HG03571 (cell line): Measurements from ENCODE around the gene RNF220.
"Not testable (repeated sequence)": the region's sequence is repeated elsewhere in the genome, so short reads cannot be mapped to it uniquely, and the experiment has no call there.

Experiments used
- ATAC-seq: cut with Tn5 transposase; IDR thresholded peaks from one replicate; pipeline ENCODE4 v1.9.1; 2021; ENCODE audit not compliant: unreplicated experiment

The RNF220 gene

DNA sequence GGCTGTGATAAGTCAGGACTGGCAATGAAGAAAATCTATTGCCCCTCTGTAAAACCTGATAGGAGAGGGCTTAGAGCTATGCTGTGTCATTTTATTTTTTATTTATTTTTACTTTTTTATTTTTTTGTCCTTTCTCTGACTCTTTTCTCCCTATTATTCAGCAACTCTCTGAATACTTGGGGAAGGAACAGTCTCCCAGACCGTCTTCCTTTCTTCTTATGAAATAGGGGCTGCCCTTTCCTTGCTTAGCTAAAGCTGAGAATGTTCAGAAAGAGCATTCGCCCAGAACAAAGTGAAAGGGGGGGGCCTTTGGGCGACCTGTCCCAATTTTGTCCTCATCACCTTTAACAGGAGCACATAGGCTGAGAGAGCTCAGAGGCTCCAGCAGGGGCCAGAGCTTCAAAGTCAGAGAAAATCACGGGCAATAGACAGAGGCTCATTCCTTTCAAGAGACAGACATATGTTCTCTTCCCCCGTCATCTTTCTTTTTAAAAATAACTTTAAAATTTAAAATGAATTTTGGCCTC, 80.9 kb downstream of the RNF220 start:
- no peak for ATAC-seq

DNA sequence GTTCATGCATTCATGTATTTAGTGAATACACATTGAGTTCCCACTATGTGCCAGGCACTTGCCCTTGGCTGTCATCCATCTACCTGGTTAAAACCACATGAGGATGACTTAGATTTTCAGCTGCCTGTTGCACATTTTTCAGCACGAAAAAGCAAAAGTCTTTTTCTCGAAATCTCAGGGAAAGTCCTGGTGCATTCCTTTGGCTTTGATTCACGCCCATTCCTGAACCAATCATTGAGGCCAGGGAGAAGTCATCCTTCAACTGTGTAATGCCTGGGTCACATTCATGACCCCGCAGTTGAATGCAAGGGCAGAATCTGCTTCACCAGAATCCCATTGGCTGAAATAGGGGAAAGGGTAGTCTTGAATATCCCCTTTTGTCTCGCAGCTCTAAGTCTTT, 84.4 kb downstream of the RNF220 start:
- no peak for ATAC-seq

DNA sequence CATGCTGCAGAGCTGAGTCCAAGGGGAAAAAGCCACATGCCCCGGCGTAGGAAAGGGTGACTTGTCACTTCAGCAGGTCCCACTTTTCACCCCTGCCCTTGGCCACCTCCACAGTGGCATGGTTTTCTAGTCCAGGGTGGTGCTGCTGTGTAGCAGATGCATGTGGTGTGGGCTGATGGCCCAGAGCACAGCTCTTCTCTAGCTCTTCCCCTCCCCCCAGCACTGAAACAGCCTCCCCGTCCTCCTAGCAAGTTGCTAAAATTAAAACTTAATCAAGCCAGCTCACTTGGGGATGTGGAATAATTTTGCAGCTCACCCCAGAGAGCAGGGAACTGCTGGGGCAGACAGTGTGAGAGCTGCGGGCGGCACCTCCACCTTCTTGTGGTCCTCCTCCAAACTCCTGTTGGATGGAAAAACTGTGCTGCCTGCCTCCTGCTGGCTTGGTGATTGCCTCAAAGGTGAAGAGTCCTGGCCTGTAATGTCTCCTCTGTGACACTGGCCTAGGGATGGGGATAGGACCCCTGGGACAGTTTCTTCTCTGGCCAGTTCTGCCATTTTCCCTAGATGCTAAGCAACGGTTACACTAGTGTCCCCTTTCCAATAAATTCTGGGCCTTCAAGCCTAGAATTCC, 91.6 kb downstream of the RNF220 start:
- ATAC-seq = no peak

GRCh38 chr1:44497422-44498170, 92.5 kb downstream of the RNF220 start:
- ATAC-seq = no peak

- no peak for ATAC-seq
Observed at GRCh38 chr1:44499306-44499705, 94.3 kb downstream of the RNF220 start.

GRCh38 chr1:44500181-44501046, 95.4 kb downstream of the RNF220 start:
- no peak for ATAC-seq

- ATAC-seq = no peak
Observed at GRCh38 chr1:44501047-44501890, 96.2 kb downstream of the RNF220 start.

GRCh38 chr1:44502823-44503222, 97.8 kb downstream of the RNF220 start:
- not testable (repeated sequence) for ATAC-seq

GRCh38 chr1:44503625-44504024, 98.6 kb downstream of the RNF220 start:
- ATAC-seq = no peak

- no peak for ATAC-seq
Observed at GRCh38 chr1:44505210-44505993, 100.3 kb downstream of the RNF220 start.

- ATAC-seq = no peak
Observed at GRCh38 chr1:44507490-44508396, 102.7 kb downstream of the RNF220 start.

GRCh38 chr1:44508397-44508745, 103.3 kb downstream of the RNF220 start:
- no peak for ATAC-seq

- no peak for ATAC-seq
Observed at GRCh38 chr1:44511363-44511762, 106.3 kb downstream of the RNF220 start.

DNA sequence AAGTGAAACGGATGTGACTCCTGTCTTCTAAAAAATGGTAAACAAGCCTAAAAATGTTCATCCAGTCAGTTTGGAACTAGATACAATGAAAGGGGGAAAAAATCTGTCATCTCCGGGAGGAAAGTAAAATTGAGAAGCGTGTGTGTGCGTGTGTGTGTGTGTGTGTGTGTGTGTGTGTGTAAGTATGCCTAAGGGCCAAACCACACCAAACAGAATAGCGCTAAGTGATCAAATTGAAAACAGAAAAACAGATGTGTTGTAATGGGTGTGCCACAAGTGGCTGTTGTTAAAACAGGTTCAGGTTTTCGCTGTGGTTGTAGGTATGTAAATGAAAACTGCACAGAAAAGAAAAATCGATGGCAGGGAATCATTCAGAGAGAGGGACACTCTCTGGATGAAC, 106.7 kb downstream of the RNF220 start:
- ATAC-seq = no peak

DNA sequence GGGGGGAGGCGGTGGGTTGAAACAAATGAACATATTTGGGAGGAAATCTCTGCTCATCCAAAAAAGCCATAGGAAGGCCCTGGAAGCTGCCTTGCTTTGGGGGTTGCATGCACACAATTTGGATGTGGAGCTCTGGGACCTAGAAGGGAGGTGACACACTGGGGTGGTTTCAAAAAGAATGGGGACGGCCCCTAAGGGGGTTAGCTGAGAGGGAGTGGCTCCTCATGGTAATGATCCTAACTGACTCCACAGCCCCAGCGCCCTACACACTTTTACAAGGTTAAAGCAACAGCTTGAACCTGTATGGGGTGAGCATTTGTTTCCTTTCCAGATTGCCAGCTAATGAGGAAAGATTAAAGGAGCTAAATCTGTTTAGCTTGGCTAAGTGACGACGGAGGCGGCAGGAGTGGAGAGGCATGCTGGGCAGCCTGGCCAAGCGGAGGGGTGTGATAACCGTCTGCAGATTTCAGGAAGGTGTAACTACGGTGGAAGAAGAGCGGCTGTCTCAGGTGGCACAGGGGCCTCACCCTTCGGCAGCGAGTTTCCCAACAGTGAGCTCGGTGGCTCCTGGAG, 107.3 kb downstream of the RNF220 start:
- ATAC-seq = no peak

- no peak for ATAC-seq
Observed at GRCh38 chr1:44513111-44513510, 108.1 kb downstream of the RNF220 start.

GRCh38 chr1:44514673-44515072, 109.6 kb downstream of the RNF220 start:
- ATAC-seq = no peak

- no peak for ATAC-seq
Observed at GRCh38 chr1:44515416-44515815, 110.4 kb downstream of the RNF220 start.
